ENCODE measurements around the gene GYG2.

DNA sequence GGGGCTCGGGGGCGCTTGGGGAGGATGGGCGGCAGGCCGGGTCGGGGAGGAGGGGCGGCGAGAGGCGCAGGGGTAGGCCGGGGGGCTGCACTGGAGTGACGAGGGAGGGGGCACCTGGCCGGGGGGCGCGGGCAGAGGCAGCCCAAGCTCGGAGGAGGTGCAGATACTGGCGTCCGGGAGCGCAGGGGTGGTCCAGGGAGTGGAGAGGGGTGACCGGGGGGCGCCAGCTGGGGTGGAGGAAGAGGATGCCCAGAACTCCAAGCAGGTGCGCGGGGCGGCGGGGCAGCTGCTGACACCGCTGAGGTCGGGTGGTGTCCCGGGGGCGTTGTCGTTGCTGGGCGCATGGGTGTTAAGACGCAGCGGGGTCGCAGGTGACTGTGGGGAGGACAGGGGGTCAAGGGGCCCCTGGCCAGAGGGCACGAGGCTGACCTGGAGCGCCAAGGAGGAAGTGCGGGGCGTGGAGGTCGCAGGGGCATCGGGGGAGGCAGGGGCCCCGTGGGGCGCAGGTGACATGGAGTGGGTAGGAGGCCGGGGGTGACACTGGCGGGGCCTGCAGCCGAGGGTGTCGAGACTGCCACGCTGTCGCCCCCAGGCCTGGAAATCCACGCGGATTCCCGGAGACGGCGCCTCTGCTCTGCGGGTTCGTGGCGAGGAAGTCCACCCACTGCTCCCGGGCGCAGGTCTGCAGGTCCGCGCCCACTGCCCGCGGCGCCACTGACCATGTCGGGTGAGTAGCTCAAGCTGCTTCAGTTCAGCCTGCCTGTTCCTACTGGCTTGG is 928 bp downstream of the GYG2 start:
- TF ChIP-seq, protein P1, sequence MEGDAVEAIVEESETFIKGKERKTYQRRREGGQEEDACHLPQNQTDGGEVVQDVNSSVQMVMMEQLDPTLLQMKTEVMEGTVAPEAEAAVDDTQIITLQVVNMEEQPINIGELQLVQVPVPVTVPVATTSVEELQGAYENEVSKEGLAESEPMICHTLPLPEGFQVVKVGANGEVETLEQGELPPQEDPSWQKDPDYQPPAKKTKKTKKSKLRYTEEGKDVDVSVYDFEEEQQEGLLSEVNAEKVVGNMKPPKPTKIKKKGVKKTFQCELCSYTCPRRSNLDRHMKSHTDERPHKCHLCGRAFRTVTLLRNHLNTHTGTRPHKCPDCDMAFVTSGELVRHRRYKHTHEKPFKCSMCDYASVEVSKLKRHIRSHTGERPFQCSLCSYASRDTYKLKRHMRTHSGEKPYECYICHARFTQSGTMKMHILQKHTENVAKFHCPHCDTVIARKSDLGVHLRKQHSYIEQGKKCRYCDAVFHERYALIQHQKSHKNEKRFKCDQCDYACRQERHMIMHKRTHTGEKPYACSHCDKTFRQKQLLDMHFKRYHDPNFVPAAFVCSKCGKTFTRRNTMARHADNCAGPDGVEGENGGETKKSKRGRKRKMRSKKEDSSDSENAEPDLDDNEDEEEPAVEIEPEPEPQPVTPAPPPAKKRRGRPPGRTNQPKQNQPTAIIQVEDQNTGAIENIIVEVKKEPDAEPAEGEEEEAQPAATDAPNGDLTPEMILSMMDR (IDR thresholded peaks at IDR 0.05), result no peak
- TF ChIP-seq POLR2A (IDR thresholded peaks at IDR 0.05) (no peak), EP300 (IDR thresholded peaks at IDR 0.05) (no peak), POLR2AphosphoS5 (IDR thresholded peaks at IDR 0.05) (no peak)
